Astrocyte of the cerebellum (primary cell): Measurements from ENCODE around the gene RPS18.

ENCODE experiments used
- DNase-seq: peaks from one replicate; pipeline ENCODE4 v3.0.0-alpha.2; 2011; ENCODE audit warnings: low read depth
- H3K4me3 ChIP-seq: 2 replicates; pipeline ENCODE4 v1.5.1; 2011; ENCODE audit warnings: mild to moderate bottlenecking, low read depth, low read length, moderate library complexity
- in situ Hi-C: cut with HindIII; loops from 2 replicates; pipeline ENCODE4 v1.10.0; 2017; ENCODE audit warnings: low sequenced_read_pairs
- TF ChIP-seq, protein P1 (sequence below): IDR thresholded peaks from 2 replicates; pipeline ENCODE4 v1.5.1; 2012; ENCODE audit warnings: low read length, low read depth, moderate library complexity, mild to moderate bottlenecking; ENCODE audit errors: missing control alignments

RPS18 gene

GRCh38 chr6:33312361-33313104 lies 40.7 kb downstream of the RPS18 start:
- in situ Hi-C loops: no loop called here
- peak; percentile 39 for DNase-seq
- H3K4me3 ChIP-seq: peak overlapping the region; percentile 84
- TF ChIP-seq, protein P1, sequence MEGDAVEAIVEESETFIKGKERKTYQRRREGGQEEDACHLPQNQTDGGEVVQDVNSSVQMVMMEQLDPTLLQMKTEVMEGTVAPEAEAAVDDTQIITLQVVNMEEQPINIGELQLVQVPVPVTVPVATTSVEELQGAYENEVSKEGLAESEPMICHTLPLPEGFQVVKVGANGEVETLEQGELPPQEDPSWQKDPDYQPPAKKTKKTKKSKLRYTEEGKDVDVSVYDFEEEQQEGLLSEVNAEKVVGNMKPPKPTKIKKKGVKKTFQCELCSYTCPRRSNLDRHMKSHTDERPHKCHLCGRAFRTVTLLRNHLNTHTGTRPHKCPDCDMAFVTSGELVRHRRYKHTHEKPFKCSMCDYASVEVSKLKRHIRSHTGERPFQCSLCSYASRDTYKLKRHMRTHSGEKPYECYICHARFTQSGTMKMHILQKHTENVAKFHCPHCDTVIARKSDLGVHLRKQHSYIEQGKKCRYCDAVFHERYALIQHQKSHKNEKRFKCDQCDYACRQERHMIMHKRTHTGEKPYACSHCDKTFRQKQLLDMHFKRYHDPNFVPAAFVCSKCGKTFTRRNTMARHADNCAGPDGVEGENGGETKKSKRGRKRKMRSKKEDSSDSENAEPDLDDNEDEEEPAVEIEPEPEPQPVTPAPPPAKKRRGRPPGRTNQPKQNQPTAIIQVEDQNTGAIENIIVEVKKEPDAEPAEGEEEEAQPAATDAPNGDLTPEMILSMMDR: no peak

GRCh38 chr6:33313105-33313708 lies 41.3 kb downstream of the RPS18 start:
- DNase-seq: no peak
- H3K4me3 ChIP-seq: peak overlapping the region; percentile 84
- TF ChIP-seq, protein P1: no peak
- in situ Hi-C loops: no loop called here

- in situ Hi-C loops: no loop called here
- peak within 1 kb of the TSS; percentile 84 for H3K4me3 ChIP-seq
- no peak for DNase-seq
- TF ChIP-seq, protein P1: no peak
Measured at GRCh38 chr6:33313709-33314514, 42.0 kb downstream of the RPS18 start, which contains the start of gene TAPBP. Gene TAPBP, minus strand, starts transcription at chr6:33314078. Its CDS starts 37 bp downstream, at chr6:33314041.

DNA sequence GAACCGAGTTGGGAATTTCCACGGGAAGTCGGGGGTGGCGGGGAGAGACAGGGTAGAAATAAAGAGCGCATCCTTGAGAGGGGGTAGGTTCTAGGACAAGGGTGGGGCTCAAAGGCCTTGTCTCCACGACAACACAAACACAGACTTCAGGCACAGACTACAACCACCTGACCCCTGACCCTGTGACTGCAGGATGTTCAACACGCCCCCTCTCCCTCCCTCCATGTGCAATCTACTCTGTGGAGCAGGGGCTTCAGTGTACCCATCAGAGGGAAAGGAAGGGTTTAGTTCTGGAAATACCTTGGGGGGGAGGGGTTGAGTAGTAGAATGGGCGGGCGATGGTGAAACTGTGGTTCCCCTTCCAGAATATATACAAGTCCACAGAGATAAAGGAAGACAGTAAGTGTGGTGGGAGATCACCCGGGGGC lies 42.7 kb downstream of the RPS18 start:
- H3K4me3 ChIP-seq: peak overlapping the region; percentile 84
- in situ Hi-C loops: no loop called here
- DNase-seq: no peak
- TF ChIP-seq, protein P1: no peak

GRCh38 chr6:33314943-33315792 lies 43.3 kb downstream of the RPS18 start:
- no peak for DNase-seq
- peak overlapping the region; percentile 84 for H3K4me3 ChIP-seq
- in situ Hi-C loops: no loop called here
- TF ChIP-seq, protein P1: no peak
